Astrocyte of the spinal cord (primary cell): ENCODE results near the gene DAZL.

ENCODE experiments used
- DNase-seq: peaks from one replicate; pipeline ENCODE4 v3.0.0; 2011; ENCODE audit warnings: low read depth, low spot score
- H3K4me3 ChIP-seq: 2 replicates; pipeline ENCODE4 v1.5.1; 2011; ENCODE audit warnings: low read depth, mild to moderate bottlenecking, low read length, moderate library complexity
- CTCF ChIP-seq: IDR thresholded peaks from 2 replicates; pipeline ENCODE4 v1.5.1; 2012; ENCODE audit warnings: low read depth, mild to moderate bottlenecking, low read length, inconsistent platforms
- in situ Hi-C: cut with HindIII; loops from 2 replicates; pipeline ENCODE4 v1.10.0; 2017; ENCODE audit warnings: low sequenced_read_pairs

DAZL gene

GRCh38 chr3:16587047-16587680 is 18.1 kb downstream of the DAZL start:
- in situ Hi-C loops, result no loop called here
- no peak overlapping the region for H3K4me3 ChIP-seq
- TF ChIP-seq CTCF, result no peak
- no peak for DNase-seq

- no peak for TF ChIP-seq CTCF
- in situ Hi-C loops, result no loop called here
- no peak for DNase-seq
- H3K4me3 ChIP-seq, result no peak overlapping the region
Observed at GRCh38 chr3:16584880-16585279, 20.3 kb downstream of the DAZL start.

- no peak for DNase-seq
- no peak overlapping the region for H3K4me3 ChIP-seq
- TF ChIP-seq CTCF, result no peak
- in situ Hi-C loops, result no loop called here
Observed at GRCh38 chr3:16583551-16583950, 21.7 kb downstream of the DAZL start.

GRCh38 chr3:16570113-16570512 is 35.1 kb downstream of the DAZL start:
- TF ChIP-seq CTCF, result no peak
- H3K4me3 ChIP-seq, result no peak overlapping the region
- in situ Hi-C loops, result no loop called here
- DNase-seq, result no peak

GRCh38 chr3:16568532-16568931 is 36.7 kb downstream of the DAZL start:
- DNase-seq, result no peak
- no peak overlapping the region for H3K4me3 ChIP-seq
- in situ Hi-C loops, result no loop called here
- TF ChIP-seq CTCF, result no peak

GRCh38 chr3:16568115-16568514 is 37.1 kb downstream of the DAZL start:
- H3K4me3 ChIP-seq, result no peak overlapping the region
- in situ Hi-C loops, result no loop called here
- no peak for TF ChIP-seq CTCF
- no peak for DNase-seq
